Measurements from ENCODE around the gene B3GNT8.
"Not testable (repeated sequence)": the region's sequence is repeated elsewhere in the genome, so short reads cannot be mapped to it uniquely, and the experiment has no call there.

B3GNT8 gene

DNA sequence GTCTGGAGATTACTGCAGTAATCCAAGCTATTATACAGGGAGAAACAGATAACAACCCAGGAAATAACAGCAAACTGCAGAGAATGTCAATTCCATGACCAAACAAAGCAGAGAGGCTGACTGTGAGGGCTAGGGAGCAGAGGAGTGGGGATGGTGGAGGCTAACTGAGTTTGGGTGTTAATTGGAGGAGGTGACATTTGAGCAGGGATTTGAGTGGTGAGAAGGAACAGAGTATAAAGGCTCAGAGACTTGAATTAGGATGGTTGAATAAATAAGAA lies 9.4 kb upstream of the B3GNT8 start:
- DNase-seq (ENCODE audit: low read depth), result no peak

DNA sequence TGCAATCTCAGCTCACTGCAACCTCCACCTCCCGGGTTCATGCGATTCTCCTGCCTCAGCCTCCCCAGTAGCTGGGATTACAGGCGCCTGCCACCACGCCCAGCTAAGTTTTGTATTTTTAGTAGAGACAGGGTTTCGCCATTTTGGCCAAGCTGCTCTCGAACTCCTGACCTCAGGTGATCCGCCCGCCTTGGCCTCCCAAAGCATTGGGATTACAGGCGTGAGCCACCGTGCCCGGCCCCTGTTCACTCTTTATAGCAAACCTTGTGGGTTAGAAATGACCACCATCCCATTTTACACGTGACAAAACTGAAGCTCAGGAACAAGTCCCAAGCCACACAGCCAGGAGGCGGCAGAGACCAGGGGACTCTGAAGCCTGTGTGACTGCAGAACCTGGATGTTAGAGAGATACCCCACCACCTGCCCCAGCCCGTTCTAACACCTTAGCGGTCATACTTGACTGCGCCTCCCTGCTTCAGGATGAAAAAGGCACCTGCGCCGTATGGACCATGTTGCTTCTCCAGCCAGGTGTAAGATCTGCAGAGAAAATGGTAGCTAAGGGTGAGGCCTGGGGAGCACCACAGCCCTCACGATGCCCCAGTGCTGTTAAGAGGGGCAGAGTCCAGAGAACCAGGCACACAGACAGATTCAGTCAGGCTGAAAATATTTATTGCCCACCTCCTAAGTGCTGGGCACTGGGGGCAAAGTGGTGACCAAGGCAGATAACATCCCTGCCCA lies 8.9 kb upstream of the B3GNT8 start:
- DNase-seq (ENCODE audit: low read depth), result no peak

GRCh38 chr19:41435376-41435775 lies 8.2 kb upstream of the B3GNT8 start:
- DNase-seq (ENCODE audit: low read depth), result not testable (repeated sequence)

GRCh38 chr19:41434450-41434849 lies 7.3 kb upstream of the B3GNT8 start:
- no peak for DNase-seq (ENCODE audit: low read depth)

DNA sequence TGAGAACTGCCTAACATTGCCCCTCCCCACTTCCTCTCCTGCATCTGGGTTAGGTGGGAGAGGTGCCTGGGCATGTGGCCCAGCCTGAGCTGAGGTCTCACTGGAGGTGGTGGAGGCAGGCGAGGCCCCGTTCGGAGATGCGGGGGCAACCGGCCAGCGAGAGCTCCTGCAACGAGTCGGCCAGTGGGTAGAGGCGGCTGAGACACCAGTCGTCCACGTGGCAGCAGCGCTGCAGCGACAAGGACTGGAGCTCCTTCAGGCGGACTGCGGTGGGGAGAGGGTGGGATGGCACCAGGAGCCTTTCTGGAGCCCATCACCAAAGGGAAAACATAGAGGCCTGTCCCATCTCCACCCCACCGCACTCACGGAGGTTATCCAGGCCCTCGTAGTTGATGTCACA lies 6.0 kb upstream of the B3GNT8 start:
- no peak for DNase-seq (ENCODE audit: low read depth)

DNA sequence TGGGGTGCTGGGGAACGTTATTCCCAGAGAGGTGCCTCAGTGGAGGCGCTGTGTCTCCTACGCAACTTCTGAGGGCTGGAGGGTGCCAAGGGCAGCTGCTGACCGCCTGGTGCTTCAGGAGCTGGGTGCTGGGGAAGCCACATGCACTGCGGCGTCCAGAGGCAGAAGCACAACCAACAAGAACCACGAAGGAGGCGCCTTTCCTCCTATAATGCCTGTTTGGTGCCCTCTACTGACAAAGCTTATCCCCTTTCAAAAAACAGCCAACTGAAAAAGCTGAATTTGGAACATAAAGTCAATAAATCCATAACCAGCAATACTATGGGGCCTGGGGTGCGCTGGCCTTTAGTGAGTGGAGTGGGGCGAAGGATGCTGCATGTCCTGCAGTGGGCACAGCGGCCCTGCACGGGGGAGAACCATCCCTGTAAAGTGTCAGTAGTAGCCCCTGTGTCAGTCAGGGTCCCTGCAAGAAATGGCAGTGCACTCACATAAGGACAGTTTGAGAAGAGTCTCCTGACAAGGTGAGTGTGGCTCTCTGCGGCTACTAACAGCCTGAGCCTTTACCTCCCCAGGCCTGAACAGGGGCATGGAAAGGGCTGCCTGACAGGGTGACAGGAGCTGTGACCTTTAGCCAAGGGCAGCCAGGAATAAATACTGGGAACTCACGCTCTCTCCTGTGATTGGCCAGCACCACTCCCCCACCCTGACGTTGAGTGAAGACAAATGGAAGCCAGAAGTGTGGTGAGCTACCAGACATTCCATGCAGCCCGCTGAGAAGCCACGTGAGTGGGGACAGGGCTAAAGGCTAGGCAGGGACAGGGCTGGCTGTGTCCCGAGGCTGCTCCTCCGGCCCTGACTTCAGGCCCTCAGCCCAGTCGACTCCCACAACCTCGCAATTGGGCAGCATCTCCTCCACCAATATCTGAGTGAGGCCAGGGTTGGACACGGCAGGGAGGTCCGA lies 4.5 kb upstream of the B3GNT8 start:
- no peak for DNase-seq (ENCODE audit: low read depth)

DNA sequence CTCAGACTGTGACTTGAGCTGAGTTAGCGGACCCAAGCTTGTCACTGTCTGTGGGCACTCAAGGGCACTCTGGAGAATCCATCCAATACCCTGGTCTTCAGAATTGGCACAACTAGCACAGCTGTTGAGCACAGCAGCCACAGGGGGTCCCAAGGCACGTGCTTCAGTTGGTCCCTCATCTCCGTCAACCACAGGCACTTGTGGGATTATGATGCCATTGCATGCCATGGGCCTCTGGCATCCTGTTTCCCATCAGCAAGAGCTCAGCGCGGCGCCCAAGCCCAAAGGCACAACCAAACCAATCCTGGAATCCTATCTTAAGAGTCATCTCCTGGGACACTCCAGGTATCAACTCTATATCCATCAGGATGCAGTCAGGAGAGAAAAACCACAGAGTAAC lies 3.7 kb upstream of the B3GNT8 start:
- DNase-seq (ENCODE audit: low read depth), result no peak

DNA sequence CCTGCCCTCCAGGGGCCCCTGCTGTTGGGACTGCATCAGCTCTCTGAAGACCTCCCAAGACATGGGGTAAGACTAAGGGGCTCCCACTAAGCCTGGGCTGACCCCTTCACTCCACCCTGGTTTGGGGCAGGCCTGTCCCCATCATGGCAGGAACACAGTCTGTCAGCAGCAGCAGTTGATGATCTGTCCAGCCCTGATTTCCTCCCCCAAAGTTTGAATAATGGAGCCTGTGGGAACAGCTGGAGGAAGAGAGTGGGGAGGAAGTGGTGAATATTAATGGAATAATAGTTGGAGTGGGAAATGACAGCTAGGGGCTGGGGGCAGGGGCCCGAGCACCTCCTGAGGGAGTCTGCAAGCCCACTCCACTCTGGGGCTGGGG lies 1.3 kb upstream of the B3GNT8 start:
- DNase-seq (ENCODE audit: low read depth), result no peak

DNA sequence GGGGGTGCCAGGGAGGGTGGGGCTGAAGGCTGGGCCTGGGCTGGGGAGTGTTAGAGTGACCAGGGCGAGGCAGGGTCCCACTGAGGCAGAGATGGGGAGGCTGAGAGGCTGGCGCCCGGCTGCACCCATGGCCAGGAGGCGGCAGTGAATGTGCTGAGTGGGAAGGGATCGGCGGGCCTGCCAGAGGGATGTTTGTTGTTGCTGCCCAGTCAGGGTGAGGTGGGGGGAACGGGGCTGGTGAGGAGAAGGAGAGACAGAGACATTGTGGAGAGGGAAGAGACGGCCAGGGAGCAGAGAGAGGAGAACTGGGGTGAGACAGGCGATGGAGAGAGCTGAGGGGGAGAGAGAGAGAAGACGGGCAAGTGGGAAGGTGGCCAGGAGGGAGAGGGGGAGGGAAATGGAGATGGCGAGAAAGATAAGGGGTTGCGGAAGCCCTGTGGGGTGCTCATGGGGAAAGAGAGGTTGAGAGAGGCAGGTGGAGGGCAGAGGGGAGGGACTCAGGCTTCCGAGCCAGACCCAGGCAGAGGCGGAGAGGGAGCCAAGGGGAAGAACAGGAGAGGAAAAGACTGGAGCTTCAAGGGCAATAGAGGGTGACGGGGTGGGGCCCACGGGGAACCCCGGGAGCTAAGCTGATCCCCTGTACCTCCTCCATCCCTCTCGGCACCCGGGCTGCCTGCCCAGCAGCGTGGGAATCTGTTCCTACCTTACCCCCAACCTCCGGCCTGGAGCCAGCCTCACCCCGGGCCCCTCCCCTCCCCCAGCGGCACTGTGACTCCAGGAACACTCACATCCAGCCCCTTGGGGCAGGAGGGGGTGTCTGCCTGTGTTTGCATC lies 690 bp upstream of the B3GNT8 start:
- no peak for DNase-seq (ENCODE audit: low read depth)

- no peak for DNase-seq (ENCODE audit: low read depth)
Observed at GRCh38 chr19:41426116-41426841, 895 bp downstream of the B3GNT8 start.

DNA sequence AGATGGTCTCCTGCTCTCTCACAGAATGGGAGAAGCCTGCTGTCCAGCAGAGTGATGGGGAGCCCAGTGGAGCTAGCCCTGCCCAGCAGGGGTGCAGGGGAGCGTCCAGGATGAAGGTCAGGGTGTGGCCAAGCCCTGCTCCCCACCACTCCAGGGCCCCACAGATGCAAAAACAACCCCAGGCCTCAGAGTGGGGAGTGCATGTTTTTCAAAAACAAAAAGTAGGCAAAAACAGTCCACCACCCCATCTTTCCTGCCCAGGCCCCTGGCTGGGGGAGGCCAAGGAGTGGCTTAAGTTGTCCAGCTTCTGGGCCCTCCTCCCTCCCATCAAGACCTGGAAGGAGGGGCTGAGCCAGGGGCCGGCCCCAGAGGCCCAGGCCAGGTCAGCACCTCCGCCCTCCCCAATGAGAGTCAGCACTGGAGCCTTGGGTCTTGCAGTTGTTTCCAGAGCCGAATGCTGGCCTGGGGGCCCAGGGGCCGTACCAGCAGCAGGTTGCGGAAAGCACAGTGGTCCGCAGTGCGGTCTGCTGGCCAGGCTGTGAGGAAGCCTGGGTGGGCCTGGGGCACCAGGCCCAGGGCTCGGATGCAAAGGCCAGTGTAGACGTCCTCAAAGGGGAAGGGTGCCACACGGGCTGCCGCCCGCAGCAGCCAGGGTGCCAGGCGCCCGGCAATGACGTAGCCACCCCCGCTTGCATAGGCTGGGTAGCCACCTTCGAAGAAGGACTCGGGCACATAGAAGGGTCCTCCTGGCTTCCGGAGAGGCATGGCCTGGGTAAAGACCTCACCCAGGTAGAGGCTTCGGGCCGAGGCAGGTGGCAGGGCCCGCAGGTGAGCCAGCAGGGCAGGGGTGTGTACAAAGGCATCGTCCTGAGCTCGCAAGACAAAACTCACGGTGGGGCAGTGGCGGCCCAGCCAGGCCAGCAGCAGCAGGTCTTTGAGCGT lies 1.7 kb downstream of the B3GNT8 start:
- no peak for DNase-seq (ENCODE audit: low read depth)

GRCh38 chr19:41424335-41425173 lies 2.6 kb downstream of the B3GNT8 start:
- no peak for DNase-seq (ENCODE audit: low read depth)

- DNase-seq (ENCODE audit: low read depth), result no peak
Observed at GRCh38 chr19:41422955-41423354, 4.2 kb downstream of the B3GNT8 start.

GRCh38 chr19:41422456-41422855 lies 4.7 kb downstream of the B3GNT8 start:
- DNase-seq (ENCODE audit: low read depth), result no peak

- no peak for DNase-seq (ENCODE audit: low read depth)
Observed at GRCh38 chr19:41421973-41422372, 5.2 kb downstream of the B3GNT8 start.

- no peak for DNase-seq (ENCODE audit: low read depth)
Observed at GRCh38 chr19:41421314-41421713, 5.9 kb downstream of the B3GNT8 start.

- no peak for DNase-seq (ENCODE audit: low read depth)
Observed at GRCh38 chr19:41420101-41420880, 6.9 kb downstream of the B3GNT8 start.

- no peak for DNase-seq (ENCODE audit: low read depth)
Observed at GRCh38 chr19:41416194-41416674, 10.9 kb downstream of the B3GNT8 start.

GRCh38 chr19:41415154-41415571 lies 12.0 kb downstream of the B3GNT8 start:
- no peak for DNase-seq (ENCODE audit: low read depth)

All from HS-5 (cell line).